Activated T-cell treated with anti-CD3 and anti-CD28 coated beads, Interleukin-2, amount 50 U/mL, for 48 hours (primary cell): Measurements from ENCODE around the gene TXNDC16.
A peak's percentile ranks its signal among the peaks of the same experiment; 100 is the strongest.
"Not testable (repeated sequence)": the region's sequence is repeated elsewhere in the genome, so short reads cannot be mapped to it uniquely, and the experiment has no call there.

Source experiments
- DNase-seq, 2 experiments: peaks; one replicate each; pipeline ENCODE4 v3.0.0-alpha.2; 2020

TXNDC16 gene, protein sequence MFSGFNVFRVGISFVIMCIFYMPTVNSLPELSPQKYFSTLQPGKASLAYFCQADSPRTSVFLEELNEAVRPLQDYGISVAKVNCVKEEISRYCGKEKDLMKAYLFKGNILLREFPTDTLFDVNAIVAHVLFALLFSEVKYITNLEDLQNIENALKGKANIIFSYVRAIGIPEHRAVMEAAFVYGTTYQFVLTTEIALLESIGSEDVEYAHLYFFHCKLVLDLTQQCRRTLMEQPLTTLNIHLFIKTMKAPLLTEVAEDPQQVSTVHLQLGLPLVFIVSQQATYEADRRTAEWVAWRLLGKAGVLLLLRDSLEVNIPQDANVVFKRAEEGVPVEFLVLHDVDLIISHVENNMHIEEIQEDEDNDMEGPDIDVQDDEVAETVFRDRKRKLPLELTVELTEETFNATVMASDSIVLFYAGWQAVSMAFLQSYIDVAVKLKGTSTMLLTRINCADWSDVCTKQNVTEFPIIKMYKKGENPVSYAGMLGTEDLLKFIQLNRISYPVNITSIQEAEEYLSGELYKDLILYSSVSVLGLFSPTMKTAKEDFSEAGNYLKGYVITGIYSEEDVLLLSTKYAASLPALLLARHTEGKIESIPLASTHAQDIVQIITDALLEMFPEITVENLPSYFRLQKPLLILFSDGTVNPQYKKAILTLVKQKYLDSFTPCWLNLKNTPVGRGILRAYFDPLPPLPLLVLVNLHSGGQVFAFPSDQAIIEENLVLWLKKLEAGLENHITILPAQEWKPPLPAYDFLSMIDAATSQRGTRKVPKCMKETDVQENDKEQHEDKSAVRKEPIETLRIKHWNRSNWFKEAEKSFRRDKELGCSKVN

GRCh38 chr14:52552063-52552988 lies at the start of gene TXNDC16, which contains the start of gene GPR137C:
TXNDC16 (minus strand) TSS chr14:52552505; CDS start chr14:52543557, 8,948 bp downstream.
GPR137C (plus strand) TSS chr14:52552836; CDS start chr14:52553148, 312 bp downstream.
- peak; percentile 99 for DNase-seq

DNA sequence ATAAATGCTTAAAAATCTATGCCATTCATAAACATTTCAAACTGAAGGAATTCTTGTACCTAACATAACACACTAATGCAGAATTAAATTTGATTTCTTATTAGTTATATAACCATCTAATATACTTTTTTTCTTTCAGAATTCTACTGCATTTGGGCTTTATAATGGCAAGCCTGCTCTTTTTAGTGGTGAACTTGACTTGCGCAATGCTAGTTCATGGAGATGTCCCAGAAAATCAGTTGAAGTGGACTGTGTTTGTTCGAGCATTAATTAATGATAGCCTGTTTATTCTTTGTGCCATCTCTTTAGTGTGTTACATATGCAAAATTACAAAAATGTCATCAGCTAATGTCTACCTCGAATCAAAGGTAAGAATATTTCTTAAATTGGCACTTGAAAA lies 47.7 kb upstream of the TXNDC16 start:
- no peak for DNase-seq

- DNase-seq = no peak
Observed at GRCh38 chr14:52598568-52598967, 46.3 kb upstream of the TXNDC16 start.

DNA sequence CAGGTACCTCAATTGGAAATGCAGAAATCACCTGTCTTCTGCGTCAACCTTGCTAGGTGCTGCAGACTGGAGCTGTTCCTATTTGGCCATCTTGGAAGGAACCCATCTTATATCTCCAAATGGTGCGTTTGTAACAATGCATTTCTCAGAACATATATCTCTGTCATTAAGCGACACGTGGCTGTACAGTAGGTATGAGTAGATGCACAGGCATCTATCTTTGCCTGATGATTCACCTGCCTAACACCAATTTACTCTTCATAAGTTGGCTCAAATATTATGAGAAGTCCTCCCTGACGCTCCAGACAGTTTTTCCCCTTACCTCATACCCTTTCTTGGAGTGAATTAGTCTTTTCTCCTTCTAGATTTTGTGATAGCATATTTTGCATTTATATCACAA lies 44.6 kb upstream of the TXNDC16 start:
- DNase-seq = no peak

- DNase-seq = no peak
Observed at GRCh38 chr14:52596320-52596719, 44.0 kb upstream of the TXNDC16 start.

- DNase-seq = no peak
Observed at GRCh38 chr14:52590318-52590717, 38.0 kb upstream of the TXNDC16 start.

GRCh38 chr14:52589646-52590045 lies 37.3 kb upstream of the TXNDC16 start:
- no peak for DNase-seq

DNA sequence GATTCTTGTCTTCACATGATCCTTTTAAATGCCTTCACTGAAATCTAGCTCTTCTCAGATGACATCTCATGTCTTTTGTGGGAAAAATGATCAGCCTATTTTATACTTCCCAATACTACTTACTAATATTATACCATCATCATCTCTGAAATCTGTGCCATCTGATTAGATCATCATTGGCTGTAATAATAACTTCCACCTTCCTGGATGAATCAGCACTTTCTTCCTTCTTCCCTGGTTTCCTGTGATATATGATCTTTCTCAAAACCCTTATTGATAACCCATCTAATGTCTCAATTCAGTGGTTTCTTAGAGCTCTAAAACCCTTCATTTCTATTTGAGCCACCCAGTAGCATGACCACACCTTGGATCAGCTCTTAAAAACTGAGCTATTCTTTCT lies 31.2 kb upstream of the TXNDC16 start:
- DNase-seq = no peak

DNA sequence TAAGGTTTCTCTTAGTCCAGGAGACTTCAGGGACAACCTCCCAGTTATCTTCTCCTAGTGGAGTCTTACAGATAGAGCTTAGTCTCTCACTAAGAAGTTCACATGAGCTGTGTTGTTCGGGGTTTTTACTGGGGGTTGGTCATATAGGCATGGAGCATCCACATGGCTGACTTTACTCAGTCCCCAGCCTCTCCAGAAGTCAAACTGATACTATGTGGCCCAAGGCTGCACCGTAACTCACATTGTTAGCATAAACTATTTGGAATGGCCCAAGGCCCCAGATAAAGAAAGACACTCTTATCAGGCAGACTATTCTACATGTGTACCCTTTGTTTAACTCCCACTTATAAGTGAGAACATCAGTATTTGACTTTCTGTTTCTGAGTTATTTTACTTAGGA lies 23.6 kb upstream of the TXNDC16 start:
- no peak for DNase-seq

GRCh38 chr14:52568454-52568853 lies 16.1 kb upstream of the TXNDC16 start:
- DNase-seq = not testable (repeated sequence)

DNA sequence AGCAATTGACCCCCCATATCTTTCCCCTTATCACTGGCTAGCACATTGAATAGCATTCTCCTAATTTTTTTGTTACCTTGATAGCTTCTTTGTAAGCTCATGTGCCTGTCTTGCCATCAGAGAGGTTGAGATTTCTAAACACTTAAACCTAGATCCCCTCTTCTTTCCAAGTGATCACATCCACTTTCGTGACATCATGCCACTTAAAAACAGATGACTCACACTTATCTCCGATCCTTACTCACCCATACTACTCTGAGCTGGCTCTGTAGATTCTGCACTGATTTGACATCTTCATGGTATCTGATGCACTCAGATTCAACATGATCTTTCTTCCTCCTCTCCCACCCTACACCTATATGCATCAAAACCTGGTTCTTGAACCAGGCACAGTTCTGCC lies 10.8 kb upstream of the TXNDC16 start:
- DNase-seq = no peak

DNA sequence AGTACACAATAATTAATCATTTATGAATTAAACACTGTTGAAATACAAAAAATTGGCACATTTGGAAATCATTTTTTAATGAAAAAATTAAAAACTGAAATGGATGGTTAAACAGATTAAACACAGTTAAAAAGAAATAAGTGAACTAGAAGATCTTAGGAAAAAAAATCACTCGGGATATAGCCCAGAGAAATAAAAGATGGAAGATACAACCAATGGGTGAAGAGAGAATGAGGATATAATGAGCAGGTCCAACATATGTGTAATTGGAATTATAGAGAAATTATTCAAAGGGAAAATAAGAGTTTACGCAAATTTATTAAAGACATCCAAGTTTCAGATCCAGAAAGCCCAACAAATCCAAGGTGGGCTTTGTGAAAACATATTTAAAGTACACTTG lies 6.4 kb upstream of the TXNDC16 start:
- no peak for DNase-seq

DNA sequence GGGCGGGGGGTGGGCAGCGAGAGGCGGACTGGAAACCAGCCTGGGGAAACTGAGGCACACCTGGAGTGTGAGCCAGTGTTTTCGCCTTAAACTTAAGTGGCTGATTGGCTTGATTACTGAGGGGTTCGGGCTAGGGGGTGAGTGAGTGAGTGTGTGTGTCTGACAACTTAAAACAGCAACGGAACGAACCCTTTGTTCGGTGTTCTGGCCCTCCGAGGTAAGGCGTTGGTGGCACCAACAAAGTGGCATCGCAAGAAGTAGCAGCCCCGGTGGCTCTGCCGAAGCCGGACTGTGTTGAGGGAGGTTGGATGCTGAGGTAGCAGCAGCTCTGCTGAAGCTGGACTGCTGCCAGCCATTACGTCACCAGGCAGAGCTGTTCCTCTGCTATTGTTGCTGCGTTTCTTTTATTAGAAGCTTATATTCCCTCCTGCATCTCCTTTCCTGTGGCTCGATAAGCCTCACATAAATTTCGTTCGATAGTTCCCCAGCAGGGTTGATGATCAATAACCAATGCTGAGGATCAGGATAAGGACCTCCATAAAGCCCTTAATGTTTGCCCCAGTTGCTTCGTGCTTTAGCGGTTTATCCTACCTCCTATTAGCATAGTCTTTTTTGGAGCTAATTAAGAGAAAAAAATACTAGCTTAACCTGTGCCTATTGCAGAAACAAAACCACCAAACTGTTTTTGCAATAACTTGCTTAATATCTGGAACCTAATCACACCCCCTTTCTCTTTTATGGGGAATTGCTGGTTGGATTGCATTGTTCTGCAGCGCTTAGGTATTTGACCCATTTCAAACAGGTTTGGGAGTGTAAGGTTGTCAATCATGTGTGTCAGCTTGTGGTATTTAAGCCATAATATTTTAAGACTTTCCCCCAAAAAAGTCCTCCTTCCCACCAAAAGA lies 1.6 kb upstream of the TXNDC16 start:
- peak; percentile 76 to 80 for DNase-seq

GRCh38 chr14:52553002-52553670 lies 831 bp upstream of the TXNDC16 start:
- peak; percentile 41 to 60 for DNase-seq

- no peak for DNase-seq
Observed at GRCh38 chr14:52551696-52552062, 626 bp downstream of the TXNDC16 start.

- DNase-seq = no peak
Observed at GRCh38 chr14:52551205-52551604, 1.1 kb downstream of the TXNDC16 start.

- DNase-seq = no peak
Observed at GRCh38 chr14:52550661-52551060, 1.6 kb downstream of the TXNDC16 start.

GRCh38 chr14:52547526-52547925 lies 4.8 kb downstream of the TXNDC16 start:
- DNase-seq = no peak

- DNase-seq = no peak
Observed at GRCh38 chr14:52547027-52547426, 5.3 kb downstream of the TXNDC16 start.

DNA sequence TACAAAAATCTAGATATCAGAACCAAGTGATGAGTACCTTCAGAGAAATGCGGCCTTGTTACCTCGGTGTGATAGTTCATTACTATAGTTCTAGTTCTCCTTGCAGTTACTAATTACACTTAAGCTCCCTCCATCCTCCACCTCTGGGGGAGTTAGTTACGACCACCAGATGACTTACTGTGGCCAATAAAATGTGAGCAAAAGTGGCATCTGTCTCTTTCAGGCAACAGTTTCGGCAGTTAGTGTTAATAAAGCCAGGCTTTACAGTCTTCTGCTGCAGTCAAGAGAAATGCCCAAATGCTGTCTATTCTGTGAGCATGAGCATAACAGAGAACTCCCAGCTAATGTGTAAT lies 6.0 kb downstream of the TXNDC16 start:
- DNase-seq = no peak

DNA sequence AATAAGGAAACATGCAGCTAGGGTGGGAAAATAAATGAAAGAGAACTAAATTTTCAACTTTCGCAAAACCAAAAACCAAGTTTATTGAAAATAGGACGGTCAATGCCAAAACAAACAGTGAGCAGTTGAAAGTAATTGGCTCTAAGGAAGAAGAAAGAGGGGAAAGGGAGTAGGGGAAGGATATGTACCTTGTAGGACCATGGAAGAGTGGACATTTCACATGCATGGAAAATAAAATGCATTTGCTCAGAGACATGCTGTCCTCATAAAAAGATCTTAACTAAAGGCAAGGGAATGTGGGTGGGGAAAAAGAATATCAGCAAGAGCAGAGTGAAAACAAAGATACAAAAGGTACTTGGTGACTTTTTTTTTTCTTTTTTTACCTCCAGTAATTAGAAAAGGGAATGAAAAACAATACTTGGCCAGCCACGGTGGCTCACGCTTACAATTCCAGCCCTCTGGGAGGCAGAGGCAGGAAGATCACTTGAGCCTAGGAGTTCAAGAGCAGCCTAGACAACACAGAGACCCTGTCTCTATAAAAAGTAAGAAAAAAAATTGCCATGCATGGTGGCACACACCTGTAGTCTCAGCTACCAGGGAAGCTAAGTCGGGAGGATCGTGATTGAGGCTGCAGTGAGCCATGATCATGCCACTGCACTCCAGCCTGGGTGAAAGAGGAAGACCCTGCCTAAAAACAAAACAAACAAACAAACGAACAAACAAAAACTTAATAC lies 6.6 kb downstream of the TXNDC16 start:
- no peak for DNase-seq
